Gastroesophageal sphincter (tissue), 4 donors: ENCODE measurements around the gene STX19. TPM values are rescaled to one million over a fixed set of nuclear protein-coding genes. Genes with fewer than 3 reads are reported as not detected.

Experiments used
- ATAC-seq: fragments of 150-250 bp; one replicate; pipeline ENCODE4 v1.9.1; 2016; ENCODE audit warnings: mild to moderate bottlenecking, moderate library complexity
- H3K27ac ChIP-seq, 4 donors: fragments of 200-600 bp; sonication (generic) in 3 of 4; 1 replicate in 3 of 4; 2 replicates in 1 of 4; pipeline ENCODE4 v1.5.1; 2016 to 2019
- H3K27me3 ChIP-seq: fragments of 200-600 bp; sonication (generic); one replicate; pipeline ENCODE4 v1.5.1; 2019
- H3K36me3 ChIP-seq, 2 donors: fragments of 200-600 bp; sonication (generic); one replicate each; pipeline ENCODE4 v1.5.1; 2019; ENCODE audit warnings: control low read depth in 1 of 2
- H3K4me1 ChIP-seq, 3 donors: fragments of 200-600 bp; sonication (generic); 1 replicate in 2 of 3; 2 replicates in 1 of 3; pipeline ENCODE4 v1.5.1; 2016 to 2019; ENCODE audit warnings: control low read depth in 2 of 3
- H3K4me3 ChIP-seq, 2 donors: fragments of 200-600 bp; sonication (generic); one replicate each; pipeline ENCODE4 v1.5.1; 2019; ENCODE audit warnings: mild to moderate bottlenecking in 1 of 2, moderate library complexity in 1 of 2
- H3K9me3 ChIP-seq, 3 donors: fragments of 200-600 bp; sonication (generic); one replicate each; pipeline ENCODE4 v1.5.1; 2017 to 2019; ENCODE audit warnings: control low read depth in 2 of 3
- CTCF ChIP-seq, 4 experiments: fragments of 200-600 bp in 2 of 4; fragments of 450-650 bp in 2 of 4; sonication (generic) in 1 of 4; IDR thresholded peaks; one replicate each; pipeline ENCODE4 v1.5.1; 2017 to 2019; ENCODE audit warnings: antibody characterized with exemption in 4 of 4, mild to moderate bottlenecking in 2 of 4, moderate library complexity in 2 of 4
- EP300 ChIP-seq: sonication (generic); formaldehyde crosslinking; IDR thresholded peaks from one replicate; pipeline ENCODE4 v1.6.1; 2017; ENCODE audit warnings: antibody characterized with exemption, mild to moderate bottlenecking
- POLR2A ChIP-seq, 2 donors: fragments of 450-650 bp; IDR thresholded peaks; one replicate each; pipeline ENCODE4 v1.6.1; 2017; ENCODE audit warnings: antibody characterized with exemption in 2 of 2, mild to moderate bottlenecking in 2 of 2, moderate library complexity in 1 of 2
- POLR2AphosphoS5 ChIP-seq: sonication (generic); formaldehyde crosslinking; IDR thresholded peaks from one replicate; pipeline ENCODE4 v1.6.1; 2017; ENCODE audit warnings: antibody characterized with exemption
- WGBS, 2 donors: methylation state at CpG; one replicate each; pipeline ENCODE4 v1.1.5; 2018; ENCODE audit warnings: low coverage in 1 of 2; 5-methylcytosine and 5-hydroxymethylcytosine counted together
- total RNA-seq, 4 donors: library from RNA; depleted of rRNA; stranded (reverse); fragments of >200 nt; gene quantifications; one replicate each; pipeline ENCODE4 v1.1.0, GENCODE V29; 2016

The STX19 gene, protein sequence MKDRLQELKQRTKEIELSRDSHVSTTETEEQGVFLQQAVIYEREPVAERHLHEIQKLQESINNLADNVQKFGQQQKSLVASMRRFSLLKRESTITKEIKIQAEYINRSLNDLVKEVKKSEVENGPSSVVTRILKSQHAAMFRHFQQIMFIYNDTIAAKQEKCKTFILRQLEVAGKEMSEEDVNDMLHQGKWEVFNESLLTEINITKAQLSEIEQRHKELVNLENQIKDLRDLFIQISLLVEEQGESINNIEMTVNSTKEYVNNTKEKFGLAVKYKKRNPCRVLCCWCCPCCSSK
- under 1 TPM in 1 of 4 donors, not detected in 3; 0.74 TPM for total RNA-seq

DNA sequence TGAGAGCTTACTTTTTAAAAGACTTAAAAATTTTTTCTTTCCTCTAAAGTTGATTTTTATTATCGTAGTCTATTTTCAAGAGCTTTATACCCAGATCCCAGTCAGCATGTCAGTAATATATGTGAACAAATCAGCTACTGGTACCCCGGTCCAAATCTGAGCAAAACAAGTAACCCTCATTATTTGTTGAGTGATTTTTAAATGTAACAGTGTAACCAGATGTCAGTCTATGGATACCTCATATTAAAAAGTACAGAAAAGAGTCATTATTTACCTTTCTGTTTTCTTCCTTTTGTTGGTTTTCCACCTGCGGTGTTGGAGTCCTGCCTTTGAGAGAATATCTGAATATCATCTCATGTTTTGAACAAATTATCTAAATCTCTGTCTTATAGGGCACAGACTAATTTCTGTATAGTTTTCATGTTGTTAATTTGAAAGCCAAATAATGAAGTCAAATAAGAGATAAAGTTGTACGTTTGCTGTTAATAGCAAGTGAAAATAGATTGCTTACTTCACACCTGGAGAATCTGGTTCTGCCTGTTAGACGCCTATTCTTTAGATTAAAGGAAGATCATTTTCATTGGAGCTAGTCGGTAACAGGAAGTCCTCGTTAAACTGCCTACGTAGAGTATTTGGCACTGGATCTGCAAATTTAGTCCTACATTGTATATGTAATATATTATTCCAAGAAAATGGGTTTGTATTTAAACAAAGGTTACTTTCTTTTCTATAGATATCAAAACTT, at the start of gene STX19:
Gene STX19 (minus strand): TSS at position 505 of the 745 bp plus-strand sequence. CDS start 13,328 bp downstream, outside the sequence.
- TF ChIP-seq EP300, result no peak
- no peak for TF ChIP-seq POLR2A (IDR thresholded peaks at IDR 0.05)
- no peak within 1 kb of the TSS for H3K4me3 ChIP-seq
- peaks cover 0 to 6% (median 0%) of the 10 kb centered on the region in 3 donors for H3K4me1 ChIP-seq
- 69 to 86% methylated on average over 7 to 8 of the region's 8 CpGs for WGBS, 2 donors
- no peaks in the 10 kb centered on the region for H3K27me3 ChIP-seq
- H3K27ac ChIP-seq, result no peak within 1 kb of the TSS
- no peaks in the 10 kb centered on the region for H3K36me3 ChIP-seq
- no peak for ATAC-seq
- no peaks in the 10 kb centered on the region for H3K9me3 ChIP-seq

DNA sequence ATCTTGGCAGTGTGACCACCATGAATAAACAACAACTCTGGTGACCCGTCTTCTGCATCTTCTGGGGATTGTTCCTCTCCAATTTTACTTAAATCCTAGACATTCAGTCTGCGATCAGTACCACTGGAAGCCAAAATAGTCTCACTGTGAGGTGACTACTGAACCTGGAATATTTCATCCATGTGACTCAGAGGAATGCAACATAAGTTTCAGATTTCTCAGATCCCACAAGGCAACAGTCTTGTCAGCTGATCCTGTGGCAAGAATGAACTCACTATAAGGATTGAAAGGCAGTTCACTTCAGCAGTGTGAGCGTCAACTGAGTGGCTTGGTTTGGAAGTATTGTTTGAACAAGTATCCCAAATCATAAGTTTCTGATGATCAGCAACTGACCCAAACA, 47.7 kb upstream of the STX19 start:
- Histone ChIP-seq H3K27me3 (no peaks in the 10 kb centered on the region), H3K9me3 (no peaks in the 10 kb centered on the region), H3K4me3 (no peak overlapping the region), H3K36me3 (peaks cover 0 to 37% of the 10 kb centered on the region in 2 donors), H3K4me1 (no peaks in the 10 kb centered on the region), H3K27ac (no peak overlapping the region)
- no peak for ATAC-seq
- TF ChIP-seq POLR2AphosphoS5 (no peak), CTCF (IDR thresholded peaks at IDR 0.05) (no peak), EP300 (no peak), POLR2A (IDR thresholded peaks at IDR 0.05) (no peak)
- WGBS, 2 donors, result 100% methylated on average over 3 of the region's 3 CpGs; no CpG with 5 or more reads in 1 of the 2 donors

DNA sequence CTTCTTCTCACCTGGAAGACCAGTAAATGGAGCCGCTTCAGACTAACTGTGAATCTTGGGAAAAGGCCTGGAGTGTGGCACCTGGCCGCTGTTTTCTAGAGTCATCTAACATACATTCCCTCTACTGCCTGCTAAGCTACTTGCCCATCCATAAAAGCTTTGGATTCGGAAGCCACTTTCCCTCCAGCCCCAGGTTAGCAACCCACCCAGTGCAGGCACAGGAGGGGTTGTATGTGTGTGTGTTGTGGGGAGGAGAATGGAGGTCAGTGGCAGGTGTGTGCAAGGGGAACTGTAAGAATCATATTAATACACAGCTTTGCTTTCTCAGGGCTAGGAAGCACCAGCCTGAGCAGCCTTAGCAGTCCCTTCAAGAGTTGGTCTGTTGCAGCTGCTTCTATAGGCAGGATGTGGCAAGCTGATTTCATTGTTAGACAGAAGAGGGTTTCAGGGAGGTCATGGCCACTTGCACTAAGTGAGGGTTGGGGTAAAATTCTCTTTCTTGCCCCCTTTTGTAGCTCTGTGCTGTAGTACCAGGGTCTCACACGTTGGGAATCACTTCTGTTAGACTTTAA, 43.4 kb upstream of the STX19 start:
- TF ChIP-seq CTCF (IDR thresholded peaks at IDR 0.05) (no peak), POLR2A (IDR thresholded peaks at IDR 0.05) (no peak), POLR2AphosphoS5 (no peak), EP300 (no peak)
- no peak for ATAC-seq
- no peaks in the 10 kb centered on the region for H3K27me3 ChIP-seq
- no peak overlapping the region for H3K4me3 ChIP-seq
- 86 to 100% methylated on average over 1 to 4 of the region's 4 CpGs for WGBS, 2 donors
- H3K4me1 ChIP-seq, result peaks cover 0 to 8% (median 0%) of the 10 kb centered on the region in 3 donors
- H3K36me3 ChIP-seq, result peaks cover 0 to 46% of the 10 kb centered on the region in 2 donors
- no peak overlapping the region for H3K27ac ChIP-seq
- no peaks in the 10 kb centered on the region for H3K9me3 ChIP-seq

GRCh38 chr3:94070341-94070911, 42.0 kb upstream of the STX19 start:
- WGBS, 2 donors, result 82 to 90% methylated on average over 4 to 6 of the region's 6 CpGs
- Histone ChIP-seq H3K27me3 (no peaks in the 10 kb centered on the region), H3K4me1 (peaks cover 0 to 18% (median 0%) of the 10 kb centered on the region in 3 donors), H3K36me3 (peaks cover 0 to 38% of the 10 kb centered on the region in 2 donors), H3K4me3 (no peak overlapping the region), H3K9me3 (no peaks in the 10 kb centered on the region), H3K27ac (no peak overlapping the region)
- ATAC-seq, result no peak
- no peak for TF ChIP-seq POLR2AphosphoS5
- no peak for TF ChIP-seq CTCF (IDR thresholded peaks at IDR 0.05)
- TF ChIP-seq POLR2A (IDR thresholded peaks at IDR 0.05), result no peak
- no peak for TF ChIP-seq EP300

DNA sequence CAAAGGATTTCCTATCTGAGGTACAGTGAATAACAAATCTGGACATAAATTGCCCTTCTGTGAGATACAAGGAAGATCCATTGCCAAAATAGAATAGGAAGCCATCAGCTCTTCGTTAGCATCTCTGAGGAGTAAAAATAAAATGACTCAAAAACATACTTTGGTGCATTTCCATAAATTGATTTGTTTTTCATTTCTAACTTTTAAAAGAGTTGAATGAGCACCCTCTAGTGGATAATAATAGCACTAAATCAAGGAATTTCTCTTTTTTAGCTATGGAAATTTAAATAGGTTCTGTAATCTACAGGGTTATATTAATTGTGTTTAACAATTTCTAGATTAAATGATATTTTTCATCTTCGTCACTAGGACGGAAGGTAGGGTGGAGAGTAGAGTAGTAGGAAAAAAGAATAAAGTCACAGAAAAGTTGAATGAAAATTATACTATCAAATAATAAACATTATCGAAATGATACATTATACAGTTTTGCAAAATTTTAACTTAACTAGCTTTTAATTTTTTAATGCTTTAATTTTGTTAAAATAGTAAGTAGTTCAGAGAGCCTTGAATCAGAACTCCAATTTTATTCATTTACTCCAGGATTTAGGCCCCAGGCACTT, 40.9 kb upstream of the STX19 start:
- 21 to 39% methylated on average over 4 of the region's 4 CpGs for WGBS, 2 donors

More for the DNA sequence above, 40.9 kb upstream of the STX19 start:
- peaks cover 0 to 29% (median under 1%) of the 10 kb centered on the region in 3 donors for H3K4me1 ChIP-seq
- ATAC-seq, result no peak
- no peak overlapping the region for H3K27ac ChIP-seq
- H3K36me3 ChIP-seq, result peaks cover 0 to 38% of the 10 kb centered on the region in 2 donors
- TF ChIP-seq CTCF (IDR thresholded peaks at IDR 0.05) (peak; percentile 39 to 63 (median 55)), EP300 (no peak)
- H3K4me3 ChIP-seq, result no peak overlapping the region
- H3K9me3 ChIP-seq, result no peaks in the 10 kb centered on the region
- no peaks in the 10 kb centered on the region for H3K27me3 ChIP-seq
